OCI-LY3 (cell line): ENCODE data around the gene RNF144A.

Experiments used
- H2AFZ ChIP-seq: fragments of 200-600, 300-600 bp; shearing (Covaris generic); 2 replicates; pipeline ENCODE4 v1.6.0; 2014; ENCODE audit warnings: antibody characterized with exemption, low read depth, low read length
- H3K27ac ChIP-seq: fragments of 200-600, 300-600 bp; sonication (generic); 2 replicates; pipeline ENCODE4 v1.5.1; 2014; ENCODE audit warnings: mild to moderate bottlenecking, low read length, moderate library complexity, mixed read lengths
- H3K27me3 ChIP-seq: fragments of 200-600, 300-600 bp; sonication (generic); 2 replicates; pipeline ENCODE4 v1.6.1; 2014; ENCODE audit warnings: low read depth, low read length, mixed read lengths
- H3K36me3 ChIP-seq: fragments of 200-600, 300-600 bp; sonication (generic); replicated peaks from 2 replicates; pipeline ENCODE3; 2014; ENCODE audit warnings: low read depth, low read length, mixed read lengths
- H3K4me1 ChIP-seq: fragments of 300-600, 200-600 bp; sonication (generic); 2 replicates; pipeline ENCODE4 v1.6.1; 2014; ENCODE audit warnings: low read length, mixed read lengths
- H3K4me2 ChIP-seq: fragments of 200-600, 300-600 bp; sonication (generic); 2 replicates; pipeline ENCODE4 v1.6.1; 2014; ENCODE audit warnings: low read length, mixed read lengths
- H3K4me3 ChIP-seq: fragments of 300-600, 200-600 bp; sonication (generic); 2 replicates; pipeline ENCODE4 v1.5.1; 2014; ENCODE audit warnings: antibody characterized with exemption, mild to moderate bottlenecking, low read length, moderate library complexity
- H3K79me2 ChIP-seq: fragments of 300-600, 200-600 bp; shearing (Covaris generic); 2 replicates; pipeline ENCODE4 v1.6.1; 2014; ENCODE audit warnings: mild to moderate bottlenecking, low read length, mixed read lengths
- H3K9ac ChIP-seq: fragments of 300-600, 200-600 bp; shearing (Covaris generic); 2 replicates; pipeline ENCODE4 v1.6.0; 2014; ENCODE audit warnings: mild to moderate bottlenecking, low read length, moderate library complexity
- H3K9me3 ChIP-seq: fragments of 200-600, 300-600 bp; shearing (Covaris generic); 2 replicates; pipeline ENCODE4 v1.6.1; 2014; ENCODE audit warnings: low read length, mixed read lengths; ENCODE audit not compliant: insufficient read depth
- H4K20me1 ChIP-seq: fragments of 200-600, 300-600 bp; sonication (generic); 2 replicates; pipeline ENCODE4 v1.6.1; 2016; ENCODE audit warnings: low read length, mixed read lengths; ENCODE audit not compliant: insufficient read depth
- CTCF ChIP-seq: fragments of 200-600, 300-600 bp; sonication (generic); IDR thresholded peaks from 2 replicates; pipeline ENCODE4 v1.5.1; 2014; ENCODE audit warnings: antibody characterized with exemption, low read length, low read depth
- EZH2phosphoT487 ChIP-seq: fragments of 200-600 bp; shearing (Covaris generic); IDR thresholded peaks from 2 replicates; pipeline ENCODE4 v1.6.1; 2018; ENCODE audit warnings: antibody characterized with exemption, mixed run types, low read depth

The RNF144A gene

GRCh38 chr2:6965071-6965795 is 48.0 kb downstream of the RNF144A start:
- no peaks in the 10 kb centered on the region for H3K4me1 ChIP-seq
- no peak overlapping the region for H2AFZ ChIP-seq
- H3K79me2 ChIP-seq, result no peaks in the 10 kb centered on the region
- no peaks in the 10 kb centered on the region for H3K9me3 ChIP-seq
- no peak overlapping the region for H3K27ac ChIP-seq
- no peak overlapping the region for H3K9ac ChIP-seq
- no peak overlapping the region for H3K4me3 ChIP-seq
- no peaks in the 10 kb centered on the region for H4K20me1 ChIP-seq
- TF ChIP-seq EZH2phosphoT487 (no peak), CTCF (no peak)
- H3K4me2 ChIP-seq, result no peak overlapping the region
- peaks cover 3% of the 10 kb centered on the region; the same call in 1 of the 2 replicates for H3K27me3 ChIP-seq
- H3K36me3 ChIP-seq, result no peaks in the 10 kb centered on the region

GRCh38 chr2:6966446-6966940 is 49.3 kb downstream of the RNF144A start:
- no peak overlapping the region for H3K9ac ChIP-seq
- H3K79me2 ChIP-seq, result no peaks in the 10 kb centered on the region

GRCh38 chr2:6967301-6967700 is 50.1 kb downstream of the RNF144A start:
- Histone ChIP-seq H3K4me2 (no peak overlapping the region), H3K79me2 (no peaks in the 10 kb centered on the region), H3K4me1 (no peaks in the 10 kb centered on the region), H2AFZ (no peak overlapping the region), H3K27me3 (peaks cover 3% of the 10 kb centered on the region; the same call in 1 of the 2 replicates), H3K27ac (no peak overlapping the region), H3K4me3 (no peak overlapping the region), H4K20me1 (no peaks in the 10 kb centered on the region), H3K9me3 (no peaks in the 10 kb centered on the region), H3K9ac (no peak overlapping the region), H3K36me3 (no peaks in the 10 kb centered on the region)
- TF ChIP-seq CTCF (no peak), EZH2phosphoT487 (no peak)

More at GRCh38 chr2:6966446-6966940, 49.3 kb downstream of the RNF144A start:
- H3K27ac ChIP-seq, result no peak overlapping the region
- no peaks in the 10 kb centered on the region for H3K9me3 ChIP-seq
- peaks cover 3% of the 10 kb centered on the region; the same call in 1 of the 2 replicates for H3K27me3 ChIP-seq
- no peaks in the 10 kb centered on the region for H4K20me1 ChIP-seq
- H2AFZ ChIP-seq, result no peak overlapping the region
- H3K36me3 ChIP-seq, result no peaks in the 10 kb centered on the region
- H3K4me2 ChIP-seq, result no peak overlapping the region
- H3K4me3 ChIP-seq, result no peak overlapping the region
- no peaks in the 10 kb centered on the region for H3K4me1 ChIP-seq
- TF ChIP-seq CTCF (no peak), EZH2phosphoT487 (no peak)

GRCh38 chr2:6968319-6969100 is 51.3 kb downstream of the RNF144A start:
- Histone ChIP-seq H4K20me1 (no peaks in the 10 kb centered on the region), H3K4me1 (no peaks in the 10 kb centered on the region), H3K4me2 (no peak overlapping the region), H3K4me3 (no peak overlapping the region), H3K27ac (no peak overlapping the region), H3K36me3 (no peaks in the 10 kb centered on the region), H2AFZ (no peak overlapping the region), H3K79me2 (no peaks in the 10 kb centered on the region), H3K27me3 (no peaks in the 10 kb centered on the region), H3K9ac (no peak overlapping the region), H3K9me3 (no peaks in the 10 kb centered on the region)
- TF ChIP-seq EZH2phosphoT487 (no peak), CTCF (no peak)
